Keratinocyte (primary cell): ENCODE data around the gene FNDC11. TPM values are rescaled to one million over a fixed set of nuclear protein-coding genes. Genes with fewer than 3 reads are reported as not detected.

ENCODE experiments used
- DNase-seq: peaks from one replicate; pipeline ENCODE4 v3.0.0-alpha.2; 2011; ENCODE audit warnings: low read depth, missing footprints, low spot score
- FAIRE-seq: peaks from 2 replicates; lab custom pipeline; 2011; peaks lifted over from hg19 to GRCh38; lab: Jason Lieb, UNC
- H2AFZ ChIP-seq: 2 replicates; pipeline ENCODE4 v1.6.0; 2012; ENCODE audit warnings: low read length, control low read depth, inconsistent platforms; ENCODE audit not compliant: control insufficient read depth
- H3K27ac ChIP-seq: 2 replicates; pipeline ENCODE4 v1.5.1; 2011; ENCODE audit warnings: low read length; ENCODE audit not compliant: control insufficient read depth, insufficient read depth
- H3K27me3 ChIP-seq: 3 replicates; pipeline ENCODE4 v1.6.0; 2011; ENCODE audit warnings: low read length; ENCODE audit not compliant: control insufficient read depth, insufficient read depth; ENCODE audit errors: extremely low read depth
- H3K36me3 ChIP-seq, 2 experiments: 2 replicates in 1 of 2; 3 replicates in 1 of 2; pipeline ENCODE4 v1.5.1; 2011; ENCODE audit warnings: low read length in 2 of 2, mild to moderate bottlenecking in 1 of 2; ENCODE audit not compliant: control insufficient read depth in 2 of 2, insufficient read depth in 2 of 2; ENCODE audit errors: extremely low read depth in 1 of 2
- H3K4me1 ChIP-seq: 3 replicates; pipeline ENCODE4 v1.5.1; 2011; ENCODE audit warnings: low read length; ENCODE audit not compliant: control insufficient read depth, insufficient read depth; ENCODE audit errors: extremely low read depth
- H3K4me2 ChIP-seq: 3 replicates; pipeline ENCODE4 v1.6.0; 2011; ENCODE audit warnings: low read depth, low read length; ENCODE audit not compliant: control insufficient read depth, insufficient read depth; ENCODE audit errors: extremely low read depth
- H3K4me3 ChIP-seq, 3 experiments: fragments of 200-600 bp in 1 of 3; sonication (generic) in 1 of 3; 2 replicates in 2 of 3; 3 replicates in 1 of 3; pipeline ENCODE4 v1.5.1; 2011 to 2016; ENCODE audit warnings: low read length in 3 of 3, mild to moderate bottlenecking in 3 of 3, control low read depth in 2 of 3, inconsistent platforms in 1 of 3, low read depth in 1 of 3, mixed read lengths in 1 of 3, mixed run types in 1 of 3, moderate library complexity in 1 of 3; ENCODE audit not compliant: control insufficient read depth in 2 of 3, insufficient read depth in 2 of 3; ENCODE audit errors: extremely low read depth in 1 of 3
- H3K79me2 ChIP-seq: 2 replicates; pipeline ENCODE4 v1.6.0; 2012; ENCODE audit warnings: low read length; ENCODE audit not compliant: control insufficient read depth, insufficient read depth
- H3K9ac ChIP-seq: 3 replicates; pipeline ENCODE4 v1.6.0; 2011; ENCODE audit warnings: low read length; ENCODE audit not compliant: control insufficient read depth, insufficient read depth; ENCODE audit errors: extremely low read depth
- H3K9me1 ChIP-seq: 3 replicates; pipeline ENCODE4 v1.6.0; 2011; ENCODE audit warnings: low read length; ENCODE audit not compliant: control insufficient read depth, insufficient read depth; ENCODE audit errors: extremely low read depth
- H3K9me3 ChIP-seq: 2 replicates; pipeline ENCODE4 v1.5.1; 2012; ENCODE audit warnings: low read depth, low read length; ENCODE audit not compliant: control insufficient read depth
- H4K20me1 ChIP-seq: 3 replicates; pipeline ENCODE4 v1.6.0; 2011; ENCODE audit warnings: low read length; ENCODE audit not compliant: control insufficient read depth, insufficient read depth; ENCODE audit errors: extremely low read depth
- EZH2 ChIP-seq: IDR thresholded peaks from one replicate; pipeline ENCODE4 v1.6.1; 2012; ENCODE audit warnings: inconsistent platforms, mild to moderate bottlenecking, low read length, moderate library complexity
- dilution Hi-C: fragments of 300-500 bp; cut with MboI; formaldehyde crosslinking; loops from one replicate; pipeline ENCODE4 v1.7.0; 2020; ENCODE audit warnings: low sequenced_read_pairs; ENCODE audit not compliant: extremely low pct_ligation_motif_present
- polyA plus RNA-seq, 5 experiments: library from polyadenylated mRNA; depleted of rRNA in 3 of 5; stranded (reverse) in 3 of 5; stranded (forward) in 1 of 5; unstranded in 1 of 5; fragments of >200 nt; gene quantifications; 1 replicate in 1 of 5; 2 replicates in 3 of 5; 3 replicates in 1 of 5; pipeline versions ENCODE4 v1.2.1 to v1.2.3, GENCODE V29; 2011 to 2012; ENCODE audit warnings: missing spikeins in 2 of 5, low read depth in 1 of 5, low replicate concordance in 1 of 5
- TF ChIP-seq, protein P1 (sequence below), 3 experiments: IDR thresholded peaks in 1 of 3; conservative IDR thresholded peaks in 1 of 3; optimal IDR thresholded peaks in 1 of 3; 2 replicates in 2 of 3; 3 replicates in 1 of 3; pipeline versions ENCODE3 to v1.5.1; 2011; ENCODE audit warnings: low read length in 3 of 3, mild to moderate bottlenecking in 3 of 3, moderate library complexity in 2 of 3, control low read depth in 1 of 3, inconsistent platforms in 1 of 3; ENCODE audit not compliant: insufficient read depth in 2 of 3; ENCODE audit errors: extremely low read depth in 1 of 3

Gene FNDC11
- polyA plus RNA-seq, 1 donor (not counting 4 experiments of a cell fraction or from before 2014, with no cell fraction given) = 0.55 TPM

DNA sequence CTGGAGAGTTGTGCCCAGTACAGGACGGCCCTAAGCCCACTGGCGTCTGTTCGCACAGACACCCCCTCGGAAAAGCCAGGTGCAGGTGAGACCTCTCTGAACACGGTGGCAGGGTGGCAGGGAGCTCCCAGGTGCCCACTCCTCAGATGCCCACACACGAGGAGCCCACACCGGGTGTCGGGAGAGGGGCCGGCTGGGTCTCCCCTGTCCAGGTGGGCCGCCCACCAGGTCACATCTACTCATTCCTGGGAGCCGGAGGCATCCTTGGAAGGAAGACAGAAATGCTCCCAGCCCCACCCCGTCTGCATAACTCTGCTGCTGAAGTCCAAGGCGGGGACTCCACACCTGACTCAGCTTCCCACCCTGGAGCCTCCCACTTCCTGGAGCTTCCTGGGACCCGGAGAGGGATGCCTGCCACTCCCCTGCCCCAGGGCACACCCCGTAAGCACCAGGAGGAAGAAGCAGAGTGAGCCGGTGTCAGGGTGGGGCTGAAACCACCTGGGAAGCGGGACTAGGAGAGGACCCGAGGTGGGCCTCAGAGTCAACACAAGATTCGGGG is 8.9 kb upstream of the FNDC11 start:
- Histone ChIP-seq H3K27me3 (peaks cover 3% of the 10 kb centered on the region), H3K4me3 (peak overlapping the region in 1 of 3 experiments; percentile 31), H3K36me3 (no peaks in the 10 kb centered on the region), H2AFZ (no peak overlapping the region), H3K9me3 (no peaks in the 10 kb centered on the region), H4K20me1 (no peaks in the 10 kb centered on the region), H3K4me1 (peaks cover 40% of the 10 kb centered on the region), H3K4me2 (peak overlapping the region; percentile 49), H3K79me2 (no peaks in the 10 kb centered on the region), H3K27ac (peak overlapping the region; percentile 67), H3K9ac (peak overlapping the region; percentile 48), H3K9me1 (no peaks in the 10 kb centered on the region)
- DNase-seq (peak; percentile 95), FAIRE-seq (peak; percentile 96)
- dilution Hi-C loops = no loop called here
- TF ChIP-seq, protein P1, sequence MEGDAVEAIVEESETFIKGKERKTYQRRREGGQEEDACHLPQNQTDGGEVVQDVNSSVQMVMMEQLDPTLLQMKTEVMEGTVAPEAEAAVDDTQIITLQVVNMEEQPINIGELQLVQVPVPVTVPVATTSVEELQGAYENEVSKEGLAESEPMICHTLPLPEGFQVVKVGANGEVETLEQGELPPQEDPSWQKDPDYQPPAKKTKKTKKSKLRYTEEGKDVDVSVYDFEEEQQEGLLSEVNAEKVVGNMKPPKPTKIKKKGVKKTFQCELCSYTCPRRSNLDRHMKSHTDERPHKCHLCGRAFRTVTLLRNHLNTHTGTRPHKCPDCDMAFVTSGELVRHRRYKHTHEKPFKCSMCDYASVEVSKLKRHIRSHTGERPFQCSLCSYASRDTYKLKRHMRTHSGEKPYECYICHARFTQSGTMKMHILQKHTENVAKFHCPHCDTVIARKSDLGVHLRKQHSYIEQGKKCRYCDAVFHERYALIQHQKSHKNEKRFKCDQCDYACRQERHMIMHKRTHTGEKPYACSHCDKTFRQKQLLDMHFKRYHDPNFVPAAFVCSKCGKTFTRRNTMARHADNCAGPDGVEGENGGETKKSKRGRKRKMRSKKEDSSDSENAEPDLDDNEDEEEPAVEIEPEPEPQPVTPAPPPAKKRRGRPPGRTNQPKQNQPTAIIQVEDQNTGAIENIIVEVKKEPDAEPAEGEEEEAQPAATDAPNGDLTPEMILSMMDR (optimal IDR thresholded peaks at IDR 0.05 in 1 of 3, IDR thresholded peaks at IDR 0.05 in 1 of 3, conservative IDR thresholded peaks at IDR 0.05 in 1 of 3; ENCODE audit: extremely low read depth in 1 of 3, insufficient read depth in 2 of 3, low read length in 3 of 3) = no peak
- no peak for TF ChIP-seq EZH2

GRCh38 chr20:63545814-63546213 is 8.1 kb upstream of the FNDC11 start:
- TF ChIP-seq, protein P1 (optimal IDR thresholded peaks at IDR 0.05 in 1 of 3, IDR thresholded peaks at IDR 0.05 in 1 of 3, conservative IDR thresholded peaks at IDR 0.05 in 1 of 3; ENCODE audit: extremely low read depth in 1 of 3, insufficient read depth in 2 of 3, low read length in 3 of 3) = no peak
- TF ChIP-seq EZH2 = no peak
- H3K4me3 ChIP-seq = peak overlapping the region in 1 of 3 experiments; percentile 31
- no peaks in the 10 kb centered on the region for H4K20me1 ChIP-seq
- DNase-seq (no peak), FAIRE-seq (no peak)
- peak overlapping the region; percentile 67 for H3K27ac ChIP-seq
- H3K79me2 ChIP-seq = no peaks in the 10 kb centered on the region
- H3K36me3 ChIP-seq = no peaks in the 10 kb centered on the region
- no peak overlapping the region for H2AFZ ChIP-seq
- dilution Hi-C loops = no loop called here
- H3K4me1 ChIP-seq = peaks cover 40% of the 10 kb centered on the region
- no peaks in the 10 kb centered on the region for H3K9me3 ChIP-seq
- H3K9me1 ChIP-seq = no peaks in the 10 kb centered on the region
- peak overlapping the region; percentile 49 for H3K4me2 ChIP-seq
- H3K27me3 ChIP-seq = peaks cover 3% of the 10 kb centered on the region
- H3K9ac ChIP-seq = peak overlapping the region; percentile 48
